Stomach (tissue), 9 donors: ENCODE data around the gene PHACTR3. TPM values are rescaled to one million over a fixed set of nuclear protein-coding genes. Genes with fewer than 3 reads are reported as not detected.

Experiments used
- DNase-seq, 2 donors: peaks; one replicate each; pipeline versions ENCODE4 v3.0.0 to v3.0.0-alpha.2; 2013 to 2019
- H3K27ac ChIP-seq, 5 donors: fragments of 200-600 bp in 4 of 5; sonication (generic) in 4 of 5; one replicate each; pipeline ENCODE4 v1.5.1; 2013 to 2019; ENCODE audit warnings: mild to moderate bottlenecking in 1 of 5, moderate library complexity in 1 of 5
- H3K27me3 ChIP-seq, 3 donors: fragments of 200-600 bp; sonication (generic); one replicate each; pipeline ENCODE4 v1.5.1; 2017 to 2019; ENCODE audit warnings: mixed run types in 1 of 3
- H3K36me3 ChIP-seq, 4 donors: fragments of 200-600 bp; sonication (generic); 1 replicate in 3 of 4; 2 replicates in 1 of 4; pipeline ENCODE4 v1.5.1; 2016 to 2019
- H3K4me1 ChIP-seq, 4 donors: fragments of 200-600 bp; sonication (generic); one replicate each; pipeline ENCODE4 v1.5.1; 2016 to 2019
- H3K4me3 ChIP-seq, 4 donors: fragments of 200-600 bp; sonication (generic) in 3 of 4; one replicate each; pipeline ENCODE4 v1.5.1; 2016 to 2019; ENCODE audit warnings: mild to moderate bottlenecking in 1 of 4
- H3K9me3 ChIP-seq, 4 donors: fragments of 200-600 bp; sonication (generic); one replicate each; pipeline ENCODE4 v1.5.1; 2016 to 2019
- EP300 ChIP-seq: sonication (generic); formaldehyde crosslinking; IDR thresholded peaks from one replicate; pipeline ENCODE4 v1.6.1; 2017; ENCODE audit warnings: antibody characterized with exemption
- POLR2A ChIP-seq, 4 donors: fragments of 450-650 bp; IDR thresholded peaks; one replicate each; pipeline ENCODE4 v1.6.1; 2016; ENCODE audit warnings: antibody characterized with exemption in 4 of 4, control low read depth in 2 of 4, mild to moderate bottlenecking in 1 of 4, moderate library complexity in 1 of 4
- POLR2AphosphoS5 ChIP-seq, 3 donors: sonication (generic); formaldehyde crosslinking; IDR thresholded peaks; one replicate each; pipeline ENCODE4 v1.6.1; 2016; ENCODE audit warnings: antibody characterized with exemption in 3 of 3
- WGBS, 5 donors: extraction: QIAGEN DNeasy Blood & Tissue Kit in 3 of 5; methylation state at CpG; one replicate each; pipeline versions ENCODE4 v1.1.5 to v1.1.7; 2013 to 2018; 5-methylcytosine and 5-hydroxymethylcytosine counted together
- intact Hi-C: fragments of 100-400 bp; cut with DNase I; formaldehyde crosslinking; loops from one replicate; pipeline ENCODE4 v1.15.1; 2023; ENCODE audit warnings: low total_unique reads
- polyA plus RNA-seq, 3 donors: library from polyadenylated mRNA; stranded (reverse); fragments of 200-250 nt; gene quantifications; one replicate each; pipeline ENCODE4 v1.2.3, GENCODE V29; 2013
- total RNA-seq, 5 donors: library from RNA; depleted of rRNA; stranded (reverse); fragments of >200 nt; gene quantifications; one replicate each; pipeline versions ENCODE4 v1.1.0 to v1.2.3, GENCODE V29; 2014 to 2016
- TF ChIP-seq, protein P1 (sequence below), 7 experiments: fragments of 450-650 bp in 4 of 7; fragments of 200-600 bp in 3 of 7; sonication (generic) in 3 of 7; IDR thresholded peaks; one replicate each; pipeline ENCODE4 v1.5.1; 2016 to 2019; ENCODE audit warnings: antibody characterized with exemption in 7 of 7, control low read depth in 2 of 7, mild to moderate bottlenecking in 1 of 7
- donor health status: healthy with polysubstance abuse.
- donor health status: Bipolar disorder and iron deficiency.
- donor health status: healthy.

The PHACTR3 gene
- total and polyA plus RNA-seq, 8 donors = 0.55 to 3.7 (median 3.2) TPM; not detected in 3

- intact Hi-C loops = no loop called here
- Histone ChIP-seq H3K4me1 (peaks cover 0 to 5% (median 0%) of the 10 kb centered on the region in 4 donors), H3K9me3 (no peaks in the 10 kb centered on the region), H3K27me3 (peaks cover 0 to 37% (median 4%) of the 10 kb centered on the region in 3 donors), H3K27ac (no peak overlapping the region), H3K36me3 (no peaks in the 10 kb centered on the region), H3K4me3 (no peak overlapping the region)
- no peak for TF ChIP-seq POLR2AphosphoS5 (IDR thresholded peaks at IDR 0.05)
- no peak for TF ChIP-seq EP300
- 83 to 91% (median 90%) methylated on average over 7 of the region's 7 CpGs for WGBS, 5 donors
- DNase-seq = no peak
Measured at GRCh38 chr20:59683181-59683580, 78.8 kb downstream of the PHACTR3 start.

DNA sequence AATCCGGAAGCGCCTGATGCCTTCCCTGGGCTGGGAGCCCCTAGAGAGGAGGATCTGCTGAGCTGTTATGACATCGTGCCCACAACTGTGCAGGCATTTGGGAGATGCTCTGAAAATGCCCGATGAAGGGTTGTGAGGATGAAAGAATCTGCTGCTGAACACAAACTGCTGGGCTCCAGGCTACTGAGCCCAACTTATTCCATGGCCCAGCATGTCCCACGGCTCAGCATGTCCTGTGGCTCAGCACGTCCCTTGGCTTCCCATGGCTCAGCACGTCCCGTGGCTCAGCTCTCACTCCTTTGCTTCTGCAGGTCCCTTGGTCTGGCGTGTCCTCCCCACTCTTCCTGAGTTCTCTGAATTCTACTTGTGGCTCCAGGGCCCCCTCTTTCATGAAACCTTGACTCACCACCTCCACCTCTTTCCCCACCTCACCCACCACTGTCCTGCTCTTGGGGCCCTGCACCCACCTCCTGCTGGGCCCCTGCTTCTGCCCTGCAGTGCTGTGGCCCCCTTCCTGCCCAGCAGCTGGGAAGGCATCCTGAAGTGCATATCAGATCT, 80.4 kb downstream of the PHACTR3 start:
- no peak for DNase-seq
- intact Hi-C loops = no loop called here
- H3K27me3 ChIP-seq = peaks cover 0 to 28% (median 0%) of the 10 kb centered on the region in 3 donors
- H3K27ac ChIP-seq = no peak overlapping the region
- no peak overlapping the region for H3K4me3 ChIP-seq
- H3K4me1 ChIP-seq = no peaks in the 10 kb centered on the region
- H3K9me3 ChIP-seq = no peaks in the 10 kb centered on the region
- 82 to 91% (median 84%) methylated on average over 7 to 9 of the region's 9 CpGs for WGBS, 5 donors
- H3K36me3 ChIP-seq = no peaks in the 10 kb centered on the region
- no peak for TF ChIP-seq POLR2AphosphoS5 (IDR thresholded peaks at IDR 0.05)
- TF ChIP-seq, protein P1, sequence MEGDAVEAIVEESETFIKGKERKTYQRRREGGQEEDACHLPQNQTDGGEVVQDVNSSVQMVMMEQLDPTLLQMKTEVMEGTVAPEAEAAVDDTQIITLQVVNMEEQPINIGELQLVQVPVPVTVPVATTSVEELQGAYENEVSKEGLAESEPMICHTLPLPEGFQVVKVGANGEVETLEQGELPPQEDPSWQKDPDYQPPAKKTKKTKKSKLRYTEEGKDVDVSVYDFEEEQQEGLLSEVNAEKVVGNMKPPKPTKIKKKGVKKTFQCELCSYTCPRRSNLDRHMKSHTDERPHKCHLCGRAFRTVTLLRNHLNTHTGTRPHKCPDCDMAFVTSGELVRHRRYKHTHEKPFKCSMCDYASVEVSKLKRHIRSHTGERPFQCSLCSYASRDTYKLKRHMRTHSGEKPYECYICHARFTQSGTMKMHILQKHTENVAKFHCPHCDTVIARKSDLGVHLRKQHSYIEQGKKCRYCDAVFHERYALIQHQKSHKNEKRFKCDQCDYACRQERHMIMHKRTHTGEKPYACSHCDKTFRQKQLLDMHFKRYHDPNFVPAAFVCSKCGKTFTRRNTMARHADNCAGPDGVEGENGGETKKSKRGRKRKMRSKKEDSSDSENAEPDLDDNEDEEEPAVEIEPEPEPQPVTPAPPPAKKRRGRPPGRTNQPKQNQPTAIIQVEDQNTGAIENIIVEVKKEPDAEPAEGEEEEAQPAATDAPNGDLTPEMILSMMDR (IDR thresholded peaks at IDR 0.05) = no peak
- no peak for TF ChIP-seq EP300
- no peak for TF ChIP-seq POLR2A (IDR thresholded peaks at IDR 0.05)

DNA sequence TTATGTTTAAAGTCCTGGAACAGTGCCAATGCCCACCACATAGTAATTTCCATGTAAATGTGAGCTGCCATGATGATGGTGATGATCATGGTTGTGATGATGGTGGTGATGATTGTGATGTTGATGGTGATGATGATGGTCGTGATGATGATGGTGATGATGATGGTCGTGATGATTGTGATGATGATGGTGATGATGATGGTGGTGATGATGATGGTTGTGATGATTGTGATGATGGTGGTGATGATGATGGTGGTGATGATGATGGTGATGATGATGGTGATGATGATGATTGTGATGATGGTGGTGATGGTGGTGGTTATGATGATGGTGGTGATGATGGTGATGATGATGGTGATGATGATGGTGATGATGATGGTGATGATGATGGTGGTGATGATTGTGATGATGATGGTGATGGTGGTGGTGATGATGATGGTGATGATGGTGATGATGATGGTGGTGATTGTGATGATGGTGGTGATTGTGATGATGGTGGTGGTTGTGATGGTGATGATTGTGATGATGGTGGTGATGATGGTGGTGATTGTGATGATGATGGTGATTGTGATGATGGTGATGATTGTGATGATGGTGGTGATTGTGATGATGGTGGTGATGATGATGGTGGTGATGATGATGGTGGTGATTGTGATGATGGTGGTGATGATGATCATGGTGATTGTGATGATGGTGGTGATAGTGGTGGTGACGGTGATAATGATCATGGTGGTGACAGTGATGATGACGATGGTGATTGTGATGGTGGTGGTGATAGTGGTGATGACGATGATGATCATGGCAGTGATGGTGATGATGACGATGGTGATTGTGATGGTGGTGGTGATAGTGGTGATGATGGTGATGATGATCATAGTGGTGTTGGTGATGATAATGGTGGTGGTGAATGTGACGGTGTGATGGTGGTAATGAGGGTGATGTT, 82.3 kb downstream of the PHACTR3 start:
- Histone ChIP-seq H3K9me3 (peaks cover 0 to 5% (median 0%) of the 10 kb centered on the region in 4 donors), H3K4me3 (no peak overlapping the region), H3K4me1 (no peaks in the 10 kb centered on the region), H3K36me3 (no peaks in the 10 kb centered on the region), H3K27ac (no peak overlapping the region), H3K27me3 (peaks cover 0 to 28% (median 0%) of the 10 kb centered on the region in 3 donors)
- WGBS, 5 donors = 88 to 95% (median 95%) methylated on average over 7 of the region's 7 CpGs
- TF ChIP-seq POLR2A (IDR thresholded peaks at IDR 0.05) (no peak), POLR2AphosphoS5 (IDR thresholded peaks at IDR 0.05) (no peak), EP300 (no peak)
- TF ChIP-seq, protein P1 (IDR thresholded peaks at IDR 0.05) = no peak
- intact Hi-C loops = no loop called here
- DNase-seq = no peak

DNA sequence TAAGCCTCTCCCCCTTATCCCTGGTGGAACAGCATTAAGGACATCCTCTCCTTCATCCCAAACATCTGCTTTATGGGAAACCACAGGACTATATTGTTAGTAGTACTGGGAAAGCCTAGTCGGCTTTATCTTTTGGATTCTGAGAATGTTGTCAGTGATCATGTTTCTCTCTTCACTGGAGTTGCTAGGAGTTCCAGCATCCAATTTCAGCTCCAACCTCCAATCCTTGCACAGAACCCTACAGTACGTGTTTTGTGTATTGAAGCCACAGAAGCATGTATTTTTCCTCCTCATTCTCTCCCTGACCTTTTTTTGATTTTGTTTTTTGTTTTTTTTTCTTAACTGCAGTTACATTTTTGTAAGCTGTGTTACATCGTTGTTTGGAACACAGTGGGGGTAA, 84.0 kb downstream of the PHACTR3 start:
- intact Hi-C loops = no loop called here
- WGBS, 5 donors = 51 to 64% (median 55%) methylated on average over 3 of the region's 3 CpGs
- Histone ChIP-seq H3K27me3 (peaks cover 0 to 27% (median 0%) of the 10 kb centered on the region in 3 donors), H3K9me3 (peaks cover 0 to 5% (median 0%) of the 10 kb centered on the region in 4 donors), H3K36me3 (no peaks in the 10 kb centered on the region), H3K4me3 (no peak overlapping the region), H3K27ac (no peak overlapping the region), H3K4me1 (no peaks in the 10 kb centered on the region)
- no peak for TF ChIP-seq POLR2A (IDR thresholded peaks at IDR 0.05)
- no peak for TF ChIP-seq POLR2AphosphoS5 (IDR thresholded peaks at IDR 0.05)
- no peak for TF ChIP-seq EP300
- TF ChIP-seq, protein P1 (IDR thresholded peaks at IDR 0.05) = no peak
- no peak for DNase-seq
